ENCODE results near the gene ABCA1. TPM values are rescaled to one million over a fixed set of nuclear protein-coding genes. Genes with fewer than 3 reads are reported as not detected.
A peak's percentile ranks its signal among the peaks of the same experiment; 100 is the strongest.

The ABCA1 gene
- total and polyA plus RNA-seq, 2 of the 4 experiments (the other 2 are of a cell fraction) = 5.8 to 52.2 TPM

- Histone ChIP-seq H3K18ac (ENCODE audit: low read depth, low read length) (no peak overlapping the region), H3K23ac (ENCODE audit: low read depth, low read length) (no peak overlapping the region), H4K5ac (ENCODE audit: low read depth, low read length) (no peak overlapping the region), H4K20me1 (ENCODE audit: insufficient read depth, low read length) (peaks cover 29% of the 10 kb centered on the region), H2AK9ac (replicated peaks; ENCODE audit: low read depth, low read length, poor library complexity) (no peak overlapping the region), H3K79me1 (ENCODE audit: low read depth in 1 of 2, low read length in 2 of 2) (peaks cover 13 to 39% of the 10 kb centered on the region in 2 experiments; a peak in 3 of 4 replicates), H3K56ac (ENCODE audit: extremely low read depth, insufficient read depth, low read length) (no peak overlapping the region), H3K4me1 (ENCODE audit: control insufficient read depth, insufficient read depth, low read length) (peaks cover 9% of the 10 kb centered on the region), H4K8ac (ENCODE audit: low read depth in 2 of 2, low read length in 2 of 2) (no peak overlapping the region), H2BK20ac (ENCODE audit: low read depth, low read length) (no peak overlapping the region), H2AK5ac (ENCODE audit: low read depth, low read length) (no peak overlapping the region), H3K27ac (ENCODE audit: insufficient read depth, low read length) (no peak overlapping the region), H3K27me3 (ENCODE audit: control insufficient read depth, insufficient read depth, low read length) (no peaks in the 10 kb centered on the region), H3K14ac (replicated peaks; ENCODE audit: low read depth, low read length) (no peak overlapping the region), H4K91ac (ENCODE audit: insufficient read depth, low read depth, low read length) (no peak overlapping the region), H2BK15ac (ENCODE audit: low read depth, low read length) (no peak overlapping the region), H2AFZ (replicated peaks; ENCODE audit: low read length, poor library complexity) (no peak overlapping the region), H2BK5ac (ENCODE audit: low read depth, low read length, poor library complexity, severe bottlenecking) (no peak overlapping the region), H3K9ac (ENCODE audit: low read depth, low read length) (no peak overlapping the region), H3K9me1 (ENCODE audit: insufficient read depth, low read length) (peaks cover 17% of the 10 kb centered on the region), H3K36me3 (ENCODE audit: control insufficient read depth, insufficient read depth, low read length) (peaks cover 51% of the 10 kb centered on the region), H3K9me3 (ENCODE audit: control insufficient read depth, insufficient read depth, low read length) (no peaks in the 10 kb centered on the region), H2BK120ac (ENCODE audit: low read depth, low read length) (no peak overlapping the region), H3K4me3 (ENCODE audit: insufficient read depth, low read depth, low read length) (no peak overlapping the region), H3K4me2 (ENCODE audit: low read depth, low read length) (no peak overlapping the region), H3K4ac (ENCODE audit: low read depth, low read length) (no peak overlapping the region)
- ATAC-seq (ENCODE audit: low read depth) (no peak), DNase-seq (no peak)
- ChIA-PET POLR2A (ENCODE audit: unreplicated experiment) (no interaction called here), CTCF (no interaction called here)
- in situ Hi-C loops (cut with MboI; ENCODE audit: low sequenced_read_pairs) = no loop called here
- no TSS peak for BruUV-seq (replicated peaks)
- intact Hi-C loops (cut with micrococcal nuclease) = no loop called here
- dilution Hi-C loops (cut with HindIII; ENCODE audit: low sequenced_read_pairs, unreplicated experiment) = no loop called here
- WGBS, 2 experiments (ENCODE audit: extremely low coverage in 2 of 2, insufficient read length in 1 of 2) = no CpG with 5 or more reads among the region's 1 CpG
- 0 out of 2 replicates have a peak, but pooled peaks have one; percentile 12 for TF ChIP-seq CEBPB (IDR thresholded peaks at IDR 0.05; ENCODE audit: low read depth, low read length)
- no peak for TF ChIP-seq ELK1 (IDR thresholded peaks at IDR 0.05; ENCODE audit: borderline replicate concordance, low read depth, low read length)
Measured at GRCh38 chr9:104854613-104855012, 73.3 kb downstream of the ABCA1 start.
